DMS53 treated with DMSO at 0.1 percent for 48 hours (cell line): ENCODE measurements around the gene AKT2.
A peak's percentile ranks its signal among the peaks of the same experiment; 100 is the strongest.
"Not testable (repeated sequence)": the region's sequence is repeated elsewhere in the genome, so short reads cannot be mapped to it uniquely, and the experiment has no call there.

Source experiments
- DNase-seq: peaks from one replicate; lab custom pipeline; 2025; ENCODE audit not compliant: unreplicated experiment; lab: John Stamatoyannopoulos, UW

The AKT2 gene

GRCh38 chr19:40284501-40285352 is at the start of gene AKT2:
AKT2 (minus strand) TSS chr19:40285345; CDS start chr19:40265267, 20,078 bp downstream.
- DNase-seq, result peak; percentile 13

- DNase-seq, result not testable (repeated sequence)
These were observed 47.9 kb upstream of the AKT2 start for GRCh38 chr19:40333083-40333482.

- DNase-seq, result no peak
These were observed 47.5 kb upstream of the AKT2 start for GRCh38 chr19:40332669-40333068.

GRCh38 chr19:40331052-40331451 is 45.9 kb upstream of the AKT2 start:
- DNase-seq, result no peak

GRCh38 chr19:40326201-40326600 is 41.1 kb upstream of the AKT2 start:
- no peak for DNase-seq

- no peak for DNase-seq
These were observed 38.6 kb upstream of the AKT2 start for GRCh38 chr19:40323705-40324104.

- DNase-seq, result no peak
These were observed 37.9 kb upstream of the AKT2 start for GRCh38 chr19:40322951-40323615.

GRCh38 chr19:40322271-40322610 is 37.1 kb upstream of the AKT2 start:
- no peak for DNase-seq

- no peak for DNase-seq
These were observed 36.6 kb upstream of the AKT2 start for GRCh38 chr19:40321566-40322270.

GRCh38 chr19:40321076-40321475 is 35.9 kb upstream of the AKT2 start:
- DNase-seq, result no peak

GRCh38 chr19:40320558-40320935 is 35.4 kb upstream of the AKT2 start:
- no peak for DNase-seq

- DNase-seq, result no peak
These were observed 32.2 kb upstream of the AKT2 start for GRCh38 chr19:40317338-40317737.

GRCh38 chr19:40315812-40316470 is 30.8 kb upstream of the AKT2 start:
- no peak for DNase-seq

- DNase-seq, result no peak
These were observed 29.5 kb upstream of the AKT2 start for GRCh38 chr19:40314656-40315055.

GRCh38 chr19:40313229-40313983 is 28.3 kb upstream of the AKT2 start:
- no peak for DNase-seq

- DNase-seq, result no peak
These were observed 27.4 kb upstream of the AKT2 start for GRCh38 chr19:40312533-40312932.

- no peak for DNase-seq
These were observed 24.5 kb upstream of the AKT2 start for GRCh38 chr19:40309666-40310065.

GRCh38 chr19:40305403-40305802 is 20.3 kb upstream of the AKT2 start:
- peak; percentile 90 for DNase-seq

GRCh38 chr19:40304306-40304705 is 19.2 kb upstream of the AKT2 start:
- no peak for DNase-seq

GRCh38 chr19:40303765-40304164 is 18.6 kb upstream of the AKT2 start:
- no peak for DNase-seq
